CD1c-positive myeloid dendritic cell (primary cell): ENCODE measurements around the gene GNA14.
A peak's percentile ranks its signal among the peaks of the same experiment; 100 is the strongest.
"Not testable (repeated sequence)": the region's sequence is repeated elsewhere in the genome, so short reads cannot be mapped to it uniquely, and the experiment has no call there.

Experiments used
- DNase-seq: peaks from one replicate; pipeline ENCODE4 v3.0.0-alpha.2; 2016; ENCODE audit errors: extremely low spot score

GNA14 gene

GRCh38 chr9:77648234-77649108 is at the start of gene GNA14:
Gene GNA14 (minus strand): TSS chr9:77648322. CDS start chr9:77647793, 529 bp downstream.
- peak; percentile 23 for DNase-seq

- no peak for DNase-seq
These were observed 49.3 kb upstream of the GNA14 start for GRCh38 chr9:77697238-77697984.

- not testable (repeated sequence) for DNase-seq
These were observed 42.6 kb upstream of the GNA14 start for GRCh38 chr9:77690723-77691122.

- not testable (repeated sequence) for DNase-seq
These were observed 42.0 kb upstream of the GNA14 start for GRCh38 chr9:77690119-77690518.

GRCh38 chr9:77687737-77688136 is 39.6 kb upstream of the GNA14 start:
- not testable (repeated sequence) for DNase-seq

- DNase-seq: no peak
These were observed 32.5 kb upstream of the GNA14 start for GRCh38 chr9:77680581-77680980.

- DNase-seq: no peak
These were observed 31.7 kb upstream of the GNA14 start for GRCh38 chr9:77679661-77680368.

GRCh38 chr9:77679088-77679487 is 31.0 kb upstream of the GNA14 start:
- DNase-seq: peak; percentile 35

GRCh38 chr9:77677957-77678535 is 29.9 kb upstream of the GNA14 start:
- DNase-seq: no peak

- no peak for DNase-seq
These were observed 29.3 kb upstream of the GNA14 start for GRCh38 chr9:77677397-77677796.

- DNase-seq: no peak
These were observed 26.0 kb upstream of the GNA14 start for GRCh38 chr9:77673941-77674791.

GRCh38 chr9:77672183-77672582 is 24.1 kb upstream of the GNA14 start:
- DNase-seq: no peak

- no peak for DNase-seq
These were observed 19.0 kb upstream of the GNA14 start for GRCh38 chr9:77667151-77667550.

- DNase-seq: no peak
These were observed 15.6 kb upstream of the GNA14 start for GRCh38 chr9:77663754-77664153.

- DNase-seq: no peak
These were observed 13.5 kb upstream of the GNA14 start for GRCh38 chr9:77661566-77662085.

GRCh38 chr9:77659926-77660325 is 11.8 kb upstream of the GNA14 start:
- no peak for DNase-seq

GRCh38 chr9:77651203-77651602 is 3.1 kb upstream of the GNA14 start:
- no peak for DNase-seq

- DNase-seq: peak; percentile 65
These were observed 1.1 kb upstream of the GNA14 start for GRCh38 chr9:77649109-77649812.

- DNase-seq: no peak
These were observed 572 bp downstream of the GNA14 start for GRCh38 chr9:77647267-77648233.
